Fibroblast of lung (primary cell): ENCODE data around the gene BTRC.

Source experiments
- EZH2 ChIP-seq: IDR thresholded peaks from 2 replicates; pipeline ENCODE4 v1.5.1; 2012; ENCODE audit warnings: low read length, control low read depth, mild to moderate bottlenecking; ENCODE audit errors: missing control alignments
- TF ChIP-seq, protein P1 (sequence below), 2 donors: IDR thresholded peaks in 1 of 2; conservative IDR thresholded peaks in 1 of 2; 1 replicate in 1 of 2; 2 replicates in 1 of 2; pipeline ENCODE4 v1.5.1; 2011 to 2012; ENCODE audit warnings: low read length in 2 of 2, control low read depth in 1 of 2, inconsistent platforms in 1 of 2, low read depth in 1 of 2, mild to moderate bottlenecking in 1 of 2

DNA sequence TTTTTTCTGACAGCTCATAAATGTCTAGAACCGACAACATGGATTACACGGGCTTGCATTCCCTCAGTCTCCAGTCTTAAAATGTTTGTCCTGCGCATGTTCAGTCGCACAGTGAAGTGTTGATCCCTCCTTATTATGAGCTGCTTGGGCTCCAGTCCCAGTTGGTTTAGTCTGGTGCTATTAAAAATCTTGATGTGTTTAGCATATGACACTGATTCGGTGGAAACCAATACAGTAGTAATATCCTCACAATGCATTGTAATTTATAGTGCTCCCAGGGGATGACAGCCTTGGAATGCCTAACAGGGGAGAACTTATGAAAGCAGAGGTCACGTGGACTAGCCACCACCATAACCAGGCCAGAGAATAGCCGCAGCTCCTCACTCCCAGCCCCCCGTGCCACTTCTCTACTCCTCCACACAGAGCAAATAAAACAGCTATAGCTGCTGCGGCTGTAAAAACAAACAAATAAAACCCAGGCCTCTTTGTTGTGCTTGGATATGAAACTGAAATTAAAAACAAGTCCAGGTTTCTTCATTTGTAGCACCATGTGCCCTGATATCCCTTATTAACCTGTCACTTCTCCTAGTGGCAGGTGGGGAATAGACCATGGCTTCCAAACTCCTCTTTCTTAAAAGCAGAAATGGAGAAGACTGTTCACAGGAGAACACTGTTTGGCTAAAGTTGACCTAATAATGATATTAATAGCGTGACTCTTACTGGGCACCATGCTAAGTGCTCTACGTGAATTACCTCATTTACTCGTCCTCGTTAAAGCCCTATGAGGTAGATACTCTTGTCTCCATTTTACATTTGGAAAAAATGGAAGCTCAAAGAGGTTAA, 241.8 kb downstream of the BTRC start:
- TF ChIP-seq EZH2: no peak
- TF ChIP-seq, protein P1, sequence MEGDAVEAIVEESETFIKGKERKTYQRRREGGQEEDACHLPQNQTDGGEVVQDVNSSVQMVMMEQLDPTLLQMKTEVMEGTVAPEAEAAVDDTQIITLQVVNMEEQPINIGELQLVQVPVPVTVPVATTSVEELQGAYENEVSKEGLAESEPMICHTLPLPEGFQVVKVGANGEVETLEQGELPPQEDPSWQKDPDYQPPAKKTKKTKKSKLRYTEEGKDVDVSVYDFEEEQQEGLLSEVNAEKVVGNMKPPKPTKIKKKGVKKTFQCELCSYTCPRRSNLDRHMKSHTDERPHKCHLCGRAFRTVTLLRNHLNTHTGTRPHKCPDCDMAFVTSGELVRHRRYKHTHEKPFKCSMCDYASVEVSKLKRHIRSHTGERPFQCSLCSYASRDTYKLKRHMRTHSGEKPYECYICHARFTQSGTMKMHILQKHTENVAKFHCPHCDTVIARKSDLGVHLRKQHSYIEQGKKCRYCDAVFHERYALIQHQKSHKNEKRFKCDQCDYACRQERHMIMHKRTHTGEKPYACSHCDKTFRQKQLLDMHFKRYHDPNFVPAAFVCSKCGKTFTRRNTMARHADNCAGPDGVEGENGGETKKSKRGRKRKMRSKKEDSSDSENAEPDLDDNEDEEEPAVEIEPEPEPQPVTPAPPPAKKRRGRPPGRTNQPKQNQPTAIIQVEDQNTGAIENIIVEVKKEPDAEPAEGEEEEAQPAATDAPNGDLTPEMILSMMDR (conservative IDR thresholded peaks at IDR 0.05 in 1 of 2, IDR thresholded peaks at IDR 0.05 in 1 of 2; ENCODE audit: low read depth in 1 of 2, low read length in 2 of 2): no peak
